Ishikawa (cell line): Measurements from ENCODE around the gene PREX1.

Experiments
- CEBPB ChIP-seq: IDR thresholded peaks from 2 replicates; pipeline ENCODE4 v1.6.1; 2012
- CREB1 ChIP-seq: IDR thresholded peaks from 2 replicates; pipeline ENCODE4 v1.6.1; 2012; ENCODE audit warnings: low read depth
- EGR1 ChIP-seq: IDR thresholded peaks from 2 replicates; pipeline ENCODE4 v1.6.1; 2012
- EP300 ChIP-seq: IDR thresholded peaks from 2 replicates; pipeline ENCODE4 v1.6.1; 2012; ENCODE audit warnings: borderline replicate concordance
- FOXM1 ChIP-seq: IDR thresholded peaks from 2 replicates; pipeline ENCODE4 v1.6.1; 2012; ENCODE audit warnings: low read depth, borderline replicate concordance
- NFIC ChIP-seq: IDR thresholded peaks from 2 replicates; pipeline ENCODE4 v1.6.1; 2012
- RAD21 ChIP-seq: IDR thresholded peaks from 2 replicates; pipeline ENCODE4 v1.6.1; 2012; ENCODE audit warnings: low read depth
- TAF1 ChIP-seq: IDR thresholded peaks from 2 replicates; pipeline ENCODE4 v1.6.1; 2012; ENCODE audit warnings: low read depth, mild to moderate bottlenecking
- TCF12 ChIP-seq: IDR thresholded peaks from 2 replicates; pipeline ENCODE4 v1.6.1; 2012; ENCODE audit warnings: low read depth
- TEAD4 ChIP-seq: IDR thresholded peaks from 2 replicates; pipeline ENCODE4 v1.6.1; 2012
- USF1 ChIP-seq: IDR thresholded peaks from 2 replicates; pipeline ENCODE4 v1.6.1; 2012
- YY1 ChIP-seq: IDR thresholded peaks from 2 replicates; pipeline ENCODE4 v1.6.1; 2012; ENCODE audit warnings: low read depth
- ZBTB7A ChIP-seq: IDR thresholded peaks from 2 replicates; pipeline ENCODE4 v1.6.1; 2012; ENCODE audit warnings: low read depth
- TF ChIP-seq, protein P1 (sequence below): IDR thresholded peaks from 2 replicates; pipeline ENCODE4 v1.6.1; 2012; ENCODE audit warnings: low read depth, mild to moderate bottlenecking
- TF ChIP-seq, protein P2 (sequence below): IDR thresholded peaks from 2 replicates; pipeline ENCODE4 v1.6.1; 2012

PREX1 gene

DNA sequence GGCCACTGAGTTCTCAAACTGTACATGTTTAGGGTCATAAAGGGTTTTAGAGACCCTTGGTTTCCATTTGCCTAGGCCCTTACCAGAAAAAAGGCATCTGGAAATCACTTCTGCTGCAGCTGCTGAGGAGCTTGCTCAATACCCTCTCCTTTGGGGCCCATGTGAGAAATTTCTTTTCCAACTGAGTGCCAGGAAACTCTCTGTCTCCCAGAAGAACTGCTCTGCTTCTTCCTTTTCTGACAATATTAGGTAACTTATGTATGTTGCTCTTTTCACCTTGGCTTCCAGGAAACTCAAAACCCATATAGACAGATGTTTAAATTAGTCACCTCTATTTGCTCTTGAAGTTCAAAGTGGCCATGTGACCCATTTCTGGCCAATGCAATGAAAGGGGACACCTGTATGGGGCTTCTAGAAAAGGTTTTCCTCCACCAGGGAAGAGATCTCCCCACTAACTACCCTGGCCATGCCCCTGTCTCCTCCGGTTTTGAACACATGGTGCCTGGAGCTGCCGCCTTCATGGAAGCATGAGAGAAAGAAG, 121.6 kb downstream of the PREX1 start:
- TF ChIP-seq TEAD4 = no peak

DNA sequence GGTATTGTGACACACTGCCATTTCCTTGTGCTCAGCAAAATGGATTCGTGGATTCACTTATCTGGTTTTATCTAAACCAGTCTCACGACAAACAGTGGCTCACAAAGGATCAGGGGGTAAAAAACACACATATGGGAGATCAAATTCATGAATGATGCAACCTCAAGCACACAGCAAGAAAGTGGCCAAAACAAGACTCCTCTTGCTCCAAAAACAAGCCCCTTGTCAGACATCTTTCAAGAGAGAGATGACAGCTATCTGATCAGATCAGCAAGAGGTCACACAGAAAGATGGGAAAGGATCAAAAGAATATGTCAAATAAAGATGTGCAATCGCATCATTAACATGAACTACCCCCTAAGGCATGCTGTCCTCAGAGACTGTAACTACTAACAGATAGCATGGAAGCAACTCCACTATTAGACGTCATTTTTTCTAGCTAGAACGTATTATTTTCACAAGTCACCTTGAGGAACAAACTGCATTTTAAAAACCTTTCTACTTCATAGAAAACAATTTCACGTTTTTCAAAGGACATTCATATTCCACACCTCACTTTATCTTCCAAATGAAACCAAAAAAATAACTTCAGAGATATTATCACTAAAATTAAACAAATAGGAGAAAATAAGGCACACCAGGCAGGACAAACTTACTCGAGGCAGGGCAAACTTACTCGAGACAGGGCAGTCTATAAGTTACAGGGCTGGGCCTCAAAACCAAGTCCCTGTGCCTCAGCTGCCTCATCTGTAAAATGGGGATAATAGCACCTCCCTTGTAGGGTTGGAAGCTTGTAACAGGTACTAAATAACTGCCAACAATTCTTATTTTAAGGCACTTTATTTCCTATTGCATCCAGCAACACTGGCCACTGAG, 122.3 kb downstream of the PREX1 start:
- TF ChIP-seq CEBPB (no peak), EP300 (no peak), RAD21 (no peak), TEAD4 (no peak), EGR1 (no peak), TAF1 (no peak), CREB1 (no peak), ZBTB7A (no peak), NFIC (no peak), USF1 (no peak), FOXM1 (no peak), YY1 (no peak), TCF12 (no peak)
- TF ChIP-seq, protein P1, sequence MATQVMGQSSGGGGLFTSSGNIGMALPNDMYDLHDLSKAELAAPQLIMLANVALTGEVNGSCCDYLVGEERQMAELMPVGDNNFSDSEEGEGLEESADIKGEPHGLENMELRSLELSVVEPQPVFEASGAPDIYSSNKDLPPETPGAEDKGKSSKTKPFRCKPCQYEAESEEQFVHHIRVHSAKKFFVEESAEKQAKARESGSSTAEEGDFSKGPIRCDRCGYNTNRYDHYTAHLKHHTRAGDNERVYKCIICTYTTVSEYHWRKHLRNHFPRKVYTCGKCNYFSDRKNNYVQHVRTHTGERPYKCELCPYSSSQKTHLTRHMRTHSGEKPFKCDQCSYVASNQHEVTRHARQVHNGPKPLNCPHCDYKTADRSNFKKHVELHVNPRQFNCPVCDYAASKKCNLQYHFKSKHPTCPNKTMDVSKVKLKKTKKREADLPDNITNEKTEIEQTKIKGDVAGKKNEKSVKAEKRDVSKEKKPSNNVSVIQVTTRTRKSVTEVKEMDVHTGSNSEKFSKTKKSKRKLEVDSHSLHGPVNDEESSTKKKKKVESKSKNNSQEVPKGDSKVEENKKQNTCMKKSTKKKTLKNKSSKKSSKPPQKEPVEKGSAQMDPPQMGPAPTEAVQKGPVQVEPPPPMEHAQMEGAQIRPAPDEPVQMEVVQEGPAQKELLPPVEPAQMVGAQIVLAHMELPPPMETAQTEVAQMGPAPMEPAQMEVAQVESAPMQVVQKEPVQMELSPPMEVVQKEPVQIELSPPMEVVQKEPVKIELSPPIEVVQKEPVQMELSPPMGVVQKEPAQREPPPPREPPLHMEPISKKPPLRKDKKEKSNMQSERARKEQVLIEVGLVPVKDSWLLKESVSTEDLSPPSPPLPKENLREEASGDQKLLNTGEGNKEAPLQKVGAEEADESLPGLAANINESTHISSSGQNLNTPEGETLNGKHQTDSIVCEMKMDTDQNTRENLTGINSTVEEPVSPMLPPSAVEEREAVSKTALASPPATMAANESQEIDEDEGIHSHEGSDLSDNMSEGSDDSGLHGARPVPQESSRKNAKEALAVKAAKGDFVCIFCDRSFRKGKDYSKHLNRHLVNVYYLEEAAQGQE = no peak
- TF ChIP-seq, protein P2, sequence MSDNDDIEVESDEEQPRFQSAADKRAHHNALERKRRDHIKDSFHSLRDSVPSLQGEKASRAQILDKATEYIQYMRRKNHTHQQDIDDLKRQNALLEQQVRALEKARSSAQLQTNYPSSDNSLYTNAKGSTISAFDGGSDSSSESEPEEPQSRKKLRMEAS = no peak

DNA sequence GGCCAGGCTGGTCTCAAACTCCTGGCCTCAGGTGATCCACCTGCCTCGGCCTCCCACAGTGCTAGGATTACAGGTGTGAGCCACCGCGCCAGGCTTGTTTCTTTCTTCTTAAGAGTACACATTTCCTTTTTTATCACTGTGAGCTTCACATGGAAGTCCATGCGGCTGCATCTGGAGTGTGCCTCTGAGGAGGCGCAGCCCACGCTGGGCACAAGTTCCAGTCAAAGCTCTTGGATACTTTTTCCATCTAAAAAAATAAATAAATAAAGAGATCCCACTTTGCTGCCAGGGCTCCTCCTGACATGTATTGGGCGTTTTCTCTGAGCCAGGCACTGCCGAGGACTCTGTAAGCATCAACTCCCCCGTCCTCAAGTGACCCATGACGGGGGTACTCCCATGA, 123.0 kb downstream of the PREX1 start:
- TF ChIP-seq, protein P1 = no peak
- TF ChIP-seq EP300 (no peak), ZBTB7A (no peak), FOXM1 (no peak)
- TF ChIP-seq, protein P2 = no peak

DNA sequence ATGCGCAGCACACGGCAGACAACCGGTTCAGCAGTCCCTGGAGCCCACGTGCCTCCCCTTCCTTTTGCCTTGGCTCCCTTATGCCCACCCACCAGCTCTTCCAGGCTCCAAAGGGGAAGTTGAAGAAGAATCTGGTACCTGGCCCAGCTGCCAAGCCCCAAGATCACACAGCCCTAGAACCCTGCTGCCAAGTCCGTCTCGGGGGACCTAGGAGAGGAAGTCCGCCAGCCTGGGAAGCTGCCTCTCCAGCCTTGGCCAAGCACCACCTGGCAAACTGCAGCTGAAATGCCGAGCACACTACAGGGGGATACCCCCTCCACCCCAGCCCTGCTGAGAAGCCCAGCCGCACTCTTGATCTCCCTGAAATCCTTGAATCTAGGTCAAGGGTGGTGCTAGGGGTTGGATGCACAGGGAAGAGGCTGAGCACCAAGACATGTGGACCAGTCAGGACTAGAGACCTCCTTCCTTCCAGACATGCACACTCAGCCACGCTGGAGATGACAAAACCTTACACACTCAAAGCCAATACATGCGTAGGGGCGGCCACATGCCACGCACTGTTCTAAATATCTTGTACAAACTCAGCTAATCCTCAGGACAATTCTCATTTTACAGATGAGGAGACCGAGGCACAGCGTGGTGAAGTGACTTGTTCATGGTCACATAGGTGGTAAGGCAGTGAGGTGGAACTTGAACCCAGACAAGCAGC, 124.1 kb downstream of the PREX1 start:
- TF ChIP-seq FOXM1 = no peak
- TF ChIP-seq EP300 = no peak
- no peak for TF ChIP-seq RAD21
- no peak for TF ChIP-seq TEAD4
- no peak for TF ChIP-seq CREB1
- TF ChIP-seq TCF12 = no peak
- TF ChIP-seq NFIC = no peak
- TF ChIP-seq USF1 = no peak
- TF ChIP-seq, protein P1 = no peak
- no peak for TF ChIP-seq ZBTB7A
- TF ChIP-seq, protein P2 = no peak
- no peak for TF ChIP-seq TAF1
- no peak for TF ChIP-seq EGR1
- no peak for TF ChIP-seq CEBPB
- TF ChIP-seq YY1 = no peak
